HEK293 (cell line): ENCODE results near the gene RALGAPA2.

ENCODE experiments used
- CTCF ChIA-PET: fragments of 350-600 bp; formaldehyde crosslinking; extraction: SDS; loops from one replicate; lab custom pipeline; 2021; ENCODE audit warnings: antibody characterized with exemption; lab: Yijun Ruan, JAX
- POLR2A ChIA-PET: fragments of 300-600 bp; formaldehyde crosslinking; extraction: SDS; loops from one replicate; lab custom pipeline; 2020; ENCODE audit warnings: antibody characterized with exemption, inconsistent platforms; lab: Yijun Ruan, JAX
- H3K27ac ChIP-seq: fragments of 200-500 bp; sonication (Bioruptor generic); 2 replicates; pipeline ENCODE4 v1.5.1; 2014; ENCODE audit warnings: low read depth, low read length, control low read depth, inconsistent platforms; ENCODE audit errors: extremely low read depth
- H3K36me3 ChIP-seq, 2 experiments: fragments of 200-500 bp in 1 of 2; sonication (Bioruptor generic) in 1 of 2; 1 replicate in 1 of 2; 2 replicates in 1 of 2; pipeline ENCODE4 v1.5.1; 2014 to 2017; ENCODE audit warnings: inconsistent platforms in 2 of 2, low read length in 2 of 2; ENCODE audit not compliant: control insufficient read depth in 2 of 2, insufficient read depth in 1 of 2
- H3K4me1 ChIP-seq: fragments of 200-500 bp; sonication (Bioruptor generic); 2 replicates; pipeline ENCODE4 v1.5.1; 2014; ENCODE audit warnings: mild to moderate bottlenecking, low read length, inconsistent platforms; ENCODE audit not compliant: control insufficient read depth, insufficient read depth
- H3K4me3 ChIP-seq: 2 replicates; pipeline ENCODE4 v1.5.1; 2011; ENCODE audit warnings: low read depth, mild to moderate bottlenecking, control low read depth, low read length, moderate library complexity
- H3K9me3 ChIP-seq: fragments of 200-500 bp; sonication (Bioruptor generic); 2 replicates; pipeline ENCODE4 v1.5.1; 2014; ENCODE audit warnings: low read depth, low read length, inconsistent platforms; ENCODE audit not compliant: control insufficient read depth, insufficient read depth
- AEBP2 ChIP-seq: fragments of 450-650 bp; formaldehyde crosslinking; IDR thresholded peaks from 2 replicates; pipeline ENCODE4 v1.5.1; 2016; ENCODE audit warnings: missing biosample characterization, missing genetic modification characterization, borderline replicate concordance
- IKZF3 ChIP-seq: fragments of 450-650 bp; IDR thresholded peaks from 2 replicates; pipeline ENCODE4 v1.5.0; 2018; ENCODE audit warnings: missing biosample characterization, mild to moderate bottlenecking, missing genetic modification characterization, moderate library complexity
- KLF8 ChIP-seq: fragments of 450-650 bp; formaldehyde crosslinking; IDR thresholded peaks from 2 replicates; pipeline ENCODE4 v1.5.1; 2016; ENCODE audit warnings: missing biosample characterization, missing genetic modification characterization
- OVOL3 ChIP-seq: fragments of 450-650 bp; formaldehyde crosslinking; IDR thresholded peaks from 2 replicates; pipeline ENCODE4 v1.5.1; 2016; ENCODE audit warnings: missing biosample characterization, missing genetic modification characterization
- PRDM6 ChIP-seq: fragments of 450-650 bp; formaldehyde crosslinking; IDR thresholded peaks from 2 replicates; pipeline ENCODE4 v1.5.1; 2017; ENCODE audit warnings: missing biosample characterization, missing genetic modification characterization
- REPIN1 ChIP-seq: fragments of 450-650 bp; formaldehyde crosslinking; IDR thresholded peaks from 2 replicates; pipeline ENCODE4 v1.5.1; 2017; ENCODE audit warnings: missing biosample characterization, missing genetic modification characterization, low read depth
- ZNF146 ChIP-seq: fragments of 450-650 bp; formaldehyde crosslinking; IDR thresholded peaks from 2 replicates; pipeline ENCODE4 v1.5.1; 2016; ENCODE audit warnings: missing biosample characterization, missing genetic modification characterization
- ZNF202 ChIP-seq: fragments of 450-650 bp; formaldehyde crosslinking; IDR thresholded peaks from 2 replicates; pipeline ENCODE4 v1.5.1; 2016; ENCODE audit warnings: missing biosample characterization, missing genetic modification characterization, borderline replicate concordance
- ZNF26 ChIP-seq: fragments of 450-650 bp; formaldehyde crosslinking; IDR thresholded peaks from 2 replicates; pipeline ENCODE4 v1.5.1; 2016; ENCODE audit warnings: missing biosample characterization, missing genetic modification characterization
- ZNF280D ChIP-seq: fragments of 450-650 bp; formaldehyde crosslinking; IDR thresholded peaks from 2 replicates; pipeline ENCODE4 v1.5.1; 2016; ENCODE audit warnings: missing biosample characterization, missing genetic modification characterization
- ZNF311 ChIP-seq: fragments of 450-650 bp; formaldehyde crosslinking; IDR thresholded peaks from 2 replicates; pipeline ENCODE4 v1.5.1; 2017; ENCODE audit warnings: missing biosample characterization, missing genetic modification characterization, borderline replicate concordance
- ZNF530 ChIP-seq: fragments of 450-650 bp; formaldehyde crosslinking; IDR thresholded peaks from 2 replicates; pipeline ENCODE4 v1.5.1; 2016; ENCODE audit warnings: low read depth, missing biosample characterization, missing genetic modification characterization
- ZNF580 ChIP-seq: fragments of 450-650 bp; formaldehyde crosslinking; IDR thresholded peaks from 2 replicates; pipeline ENCODE4 v1.5.1; 2016; ENCODE audit warnings: missing biosample characterization, missing genetic modification characterization
- ZNF664 ChIP-seq: fragments of 450-650 bp; formaldehyde crosslinking; IDR thresholded peaks from 2 replicates; pipeline ENCODE4 v1.5.1; 2016; ENCODE audit warnings: missing biosample characterization, missing genetic modification characterization
- ZNF776 ChIP-seq: fragments of 450-650 bp; formaldehyde crosslinking; IDR thresholded peaks from 2 replicates; pipeline ENCODE4 v1.5.0; 2017; ENCODE audit warnings: missing biosample characterization, missing genetic modification characterization, borderline replicate concordance
- ZNF837 ChIP-seq: fragments of 450-650 bp; formaldehyde crosslinking; IDR thresholded peaks from 2 replicates; pipeline ENCODE4 v1.5.1; 2016; ENCODE audit warnings: missing biosample characterization, missing genetic modification characterization
- ZSCAN18 ChIP-seq: fragments of 450-650 bp; formaldehyde crosslinking; IDR thresholded peaks from 2 replicates; pipeline ENCODE4 v1.5.1; 2016; ENCODE audit warnings: missing biosample characterization, missing genetic modification characterization

RALGAPA2 gene

GRCh38 chr20:20702330-20703245, 9.9 kb downstream of the RALGAPA2 start:
- H3K27ac ChIP-seq = no peak overlapping the region
- H3K4me1 ChIP-seq = peaks cover 10% of the 10 kb centered on the region; the same call in 1 of the 2 replicates
- no peaks in the 10 kb centered on the region for H3K9me3 ChIP-seq
- TF ChIP-seq ZNF837 (tag by site-specific recombination) = no peak
- no peak for TF ChIP-seq PRDM6 (tag by site-specific recombination)
- no peak for TF ChIP-seq ZNF580
- no peak for TF ChIP-seq ZNF530 (tag by site-specific recombination)
- TF ChIP-seq ZNF311 (tag by site-specific recombination) = no peak
- TF ChIP-seq ZNF664 (tag by site-specific recombination) = no peak
- TF ChIP-seq AEBP2 = no peak
- CTCF ChIA-PET = interaction anchor here (0.8 to 1.4 kb wide), 2 partner anchors 109 to 120 kb away, joined by 3 read pairs; no protein-coding TSS in a partner anchor
- H3K4me3 ChIP-seq = no peak overlapping the region
- H3K36me3 ChIP-seq = no peaks in the 10 kb centered on the region
- POLR2A ChIA-PET = no interaction called here

- POLR2A ChIA-PET = interaction anchor here (0.6 kb wide), 1 partner anchor 549 kb away, joined by 3 read pairs; no protein-coding TSS in a partner anchor
- no peak overlapping the region for H3K27ac ChIP-seq
- H3K36me3 ChIP-seq = no peaks in the 10 kb centered on the region
- 0 out of 2 replicates have a peak, but pooled peaks have one; percentile 8 for TF ChIP-seq ZNF202 (tag by site-specific recombination)
- TF ChIP-seq ZNF280D (tag by site-specific recombination) = no peak
- peak; percentile 96 for TF ChIP-seq ZNF146 (tag by site-specific recombination)
- CTCF ChIA-PET = no interaction called here
- H3K9me3 ChIP-seq = no peaks in the 10 kb centered on the region
- no peak overlapping the region for H3K4me3 ChIP-seq
- peaks cover 3% of the 10 kb centered on the region; the same call in 1 of the 2 replicates for H3K4me1 ChIP-seq
Measured at GRCh38 chr20:20699917-20700316, 12.5 kb downstream of the RALGAPA2 start.

GRCh38 chr20:20699144-20699543, 13.3 kb downstream of the RALGAPA2 start:
- ChIA-PET POLR2A (interaction anchor here (0.6 kb wide), 1 partner anchor 548 kb away, joined by 3 read pairs; no protein-coding TSS in a partner anchor), CTCF (no interaction called here)
- H3K9me3 ChIP-seq = no peaks in the 10 kb centered on the region
- TF ChIP-seq KLF8 (tag by site-specific recombination) (no peak), ZNF776 (tag by site-specific recombination) (no peak), REPIN1 (tag by site-specific recombination) (no peak), OVOL3 (no peak), IKZF3 (no peak), ZSCAN18 (tag by site-specific recombination) (no peak), ZNF26 (tag by site-specific recombination) (no peak)
- no peak overlapping the region for H3K4me3 ChIP-seq
- peaks cover 3% of the 10 kb centered on the region; the same call in 1 of the 2 replicates for H3K4me1 ChIP-seq
- no peak overlapping the region for H3K27ac ChIP-seq
- H3K36me3 ChIP-seq = no peaks in the 10 kb centered on the region
